ENCODE data around the gene RBPMS2. TPM values are rescaled to one million over a fixed set of nuclear protein-coding genes. Genes with fewer than 3 reads are reported as not detected.
A peak's percentile ranks its signal among the peaks of the same experiment; 100 is the strongest.

Gene RBPMS2
- total and polyA plus RNA-seq, 2 of the 4 experiments (the other 2 are of a cell fraction): 2.8 TPM; not detected in 1

DNA sequence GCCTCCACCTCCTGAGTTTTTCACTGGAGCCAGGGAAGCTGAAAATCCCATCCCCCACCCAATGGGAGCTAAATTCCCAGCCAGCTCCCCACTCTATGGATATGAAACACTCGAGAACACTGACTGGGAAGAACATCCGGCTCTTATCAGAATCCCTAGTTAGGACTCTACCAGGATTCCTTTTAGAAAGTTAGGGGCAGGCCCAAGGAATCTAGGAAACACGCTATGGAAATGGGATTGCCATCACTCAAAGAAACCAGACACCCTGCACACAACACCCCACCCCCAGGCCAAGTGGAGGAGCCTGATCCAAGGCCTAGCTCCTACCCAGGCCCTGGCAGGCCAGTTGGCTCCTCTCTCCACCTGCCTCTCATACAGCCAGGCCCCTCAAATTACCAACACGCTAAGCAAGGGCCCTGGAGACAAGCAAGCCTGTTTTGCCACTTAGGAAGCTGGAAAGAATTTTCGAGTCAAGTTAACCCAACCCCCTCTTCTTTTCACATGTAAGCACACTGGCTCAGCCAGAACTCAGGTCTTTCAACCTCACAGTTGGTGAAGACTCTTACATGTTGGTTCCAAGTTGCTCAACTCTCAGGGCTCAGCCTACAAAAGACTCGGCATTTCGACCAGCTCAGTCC is 75.5 kb downstream of the RBPMS2 start:
- H2AFZ ChIP-seq (replicated peaks; ENCODE audit: low read length, poor library complexity): no peak overlapping the region
- peaks cover 27% of the 10 kb centered on the region for H3K4me1 ChIP-seq (ENCODE audit: control insufficient read depth, insufficient read depth, low read length)
- no TSS peak for BruUV-seq (replicated peaks)
- H4K8ac ChIP-seq (ENCODE audit: low read depth in 2 of 2, low read length in 2 of 2): peak overlapping the region in 1 of 2 experiments; percentile 39; a peak in 1 of 4 replicates
- H3K56ac ChIP-seq (ENCODE audit: extremely low read depth, insufficient read depth, low read length): no peak overlapping the region
- no peak overlapping the region for H2BK15ac ChIP-seq (ENCODE audit: low read depth, low read length)
- H3K23ac ChIP-seq (ENCODE audit: low read depth, low read length): peak overlapping the region; percentile 55
- no peak overlapping the region for H3K18ac ChIP-seq (ENCODE audit: low read depth, low read length)
- peak overlapping the region; percentile 36 for H3K14ac ChIP-seq (replicated peaks; ENCODE audit: low read depth, low read length)
- ChIA-PET CTCF (interaction anchor here (0.5 to 1.5 kb wide), 2 partner anchors 28 to 205 kb away, joined by 4 to 6 read pairs; no protein-coding TSS in a partner anchor), POLR2A (ENCODE audit: unreplicated experiment) (no interaction called here)
- peaks cover 28 to 81% of the 10 kb centered on the region in 2 experiments; a peak in 3 of 4 replicates for H3K79me1 ChIP-seq (ENCODE audit: low read depth in 1 of 2, low read length in 2 of 2)
- whole genome bisulfite sequencing, 2 experiments (ENCODE audit: extremely low coverage in 2 of 2, insufficient read length in 1 of 2): 0% methylated on average over 1 of the region's 7 CpGs; no CpG with 5 or more reads in 1 of the 2 experiments
- TF ChIP-seq BHLHE40 (IDR thresholded peaks at IDR 0.05; ENCODE audit: low read depth, low read length) (no peak), CHD1 (IDR thresholded peaks at IDR 0.05; ENCODE audit: low read depth, low read length) (no peak), FOS (IDR thresholded peaks at IDR 0.05; ENCODE audit: low read depth, low read length) (no peak), POLR2A (IDR thresholded peaks at IDR 0.05; ENCODE audit: low read depth, low read length) (no peak), SMC3 (IDR thresholded peaks at IDR 0.05; ENCODE audit: low read depth, low read length) (no peak), MXI1 (IDR thresholded peaks at IDR 0.05; ENCODE audit: borderline replicate concordance, low read depth, low read length) (no peak), RFX5 (IDR thresholded peaks at IDR 0.05; ENCODE audit: low read depth, low read length) (no peak), MAZ (IDR thresholded peaks at IDR 0.05; ENCODE audit: borderline replicate concordance, low read depth, low read length) (no peak), MAFK (IDR thresholded peaks at IDR 0.05; ENCODE audit: low read depth, low read length) (no peak), CEBPB (IDR thresholded peaks at IDR 0.05; ENCODE audit: low read depth, low read length) (no peak), NFE2L2 (IDR thresholded peaks at IDR 0.05; ENCODE audit: low read depth, low read length) (no peak), RAD21 (IDR thresholded peaks at IDR 0.05; ENCODE audit: low read length) (no peak)
- TF ChIP-seq, protein P1, sequence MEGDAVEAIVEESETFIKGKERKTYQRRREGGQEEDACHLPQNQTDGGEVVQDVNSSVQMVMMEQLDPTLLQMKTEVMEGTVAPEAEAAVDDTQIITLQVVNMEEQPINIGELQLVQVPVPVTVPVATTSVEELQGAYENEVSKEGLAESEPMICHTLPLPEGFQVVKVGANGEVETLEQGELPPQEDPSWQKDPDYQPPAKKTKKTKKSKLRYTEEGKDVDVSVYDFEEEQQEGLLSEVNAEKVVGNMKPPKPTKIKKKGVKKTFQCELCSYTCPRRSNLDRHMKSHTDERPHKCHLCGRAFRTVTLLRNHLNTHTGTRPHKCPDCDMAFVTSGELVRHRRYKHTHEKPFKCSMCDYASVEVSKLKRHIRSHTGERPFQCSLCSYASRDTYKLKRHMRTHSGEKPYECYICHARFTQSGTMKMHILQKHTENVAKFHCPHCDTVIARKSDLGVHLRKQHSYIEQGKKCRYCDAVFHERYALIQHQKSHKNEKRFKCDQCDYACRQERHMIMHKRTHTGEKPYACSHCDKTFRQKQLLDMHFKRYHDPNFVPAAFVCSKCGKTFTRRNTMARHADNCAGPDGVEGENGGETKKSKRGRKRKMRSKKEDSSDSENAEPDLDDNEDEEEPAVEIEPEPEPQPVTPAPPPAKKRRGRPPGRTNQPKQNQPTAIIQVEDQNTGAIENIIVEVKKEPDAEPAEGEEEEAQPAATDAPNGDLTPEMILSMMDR (conservative IDR thresholded peaks at IDR 0.05; ENCODE audit: low read depth, low read length): no peak
- dilution Hi-C loops (cut with HindIII; ENCODE audit: low sequenced_read_pairs, unreplicated experiment): no loop called here
- in situ Hi-C loops (cut with MboI; ENCODE audit: low sequenced_read_pairs): no loop called here
- peak overlapping the region; percentile 65 for H3K4me2 ChIP-seq (ENCODE audit: low read depth, low read length)
- no peak overlapping the region for H2BK120ac ChIP-seq (ENCODE audit: low read depth, low read length)
- no peak overlapping the region for H2BK20ac ChIP-seq (ENCODE audit: low read depth, low read length)
- no peaks in the 10 kb centered on the region for H3K27me3 ChIP-seq (ENCODE audit: control insufficient read depth, insufficient read depth, low read length)
- no peak overlapping the region for H4K5ac ChIP-seq (ENCODE audit: low read depth, low read length)
- H3K4ac ChIP-seq (ENCODE audit: low read depth, low read length): 0 out of 2 replicates have a peak overlapping the region, but pooled peaks have one; percentile 43
- no peak overlapping the region for H3K9ac ChIP-seq (ENCODE audit: low read depth, low read length)
- H2AK5ac ChIP-seq (ENCODE audit: low read depth, low read length): peak overlapping the region; percentile 20
- peak overlapping the region; percentile 30 for H2BK5ac ChIP-seq (ENCODE audit: low read depth, low read length, poor library complexity, severe bottlenecking)
- H3K9me1 ChIP-seq (ENCODE audit: insufficient read depth, low read length): peaks cover 37% of the 10 kb centered on the region
- DNase-seq (peak; percentile 48), ATAC-seq (ENCODE audit: low read depth) (peak; percentile 13)
- peaks cover 71% of the 10 kb centered on the region for H4K20me1 ChIP-seq (ENCODE audit: insufficient read depth, low read length)
- peaks cover 6% of the 10 kb centered on the region; the same call in 1 of the 2 replicates for H3K36me3 ChIP-seq (ENCODE audit: control insufficient read depth, insufficient read depth, low read length)
- no peak overlapping the region for H3K4me3 ChIP-seq (ENCODE audit: insufficient read depth, low read depth, low read length)
- peak overlapping the region; percentile 29 for H2AK9ac ChIP-seq (replicated peaks; ENCODE audit: low read depth, low read length, poor library complexity)
- peak overlapping the region; percentile 42; the same call in 1 of the 2 replicates for H3K27ac ChIP-seq (ENCODE audit: insufficient read depth, low read length)
- H4K91ac ChIP-seq (ENCODE audit: insufficient read depth, low read depth, low read length): no peak overlapping the region
- no peaks in the 10 kb centered on the region for H3K9me3 ChIP-seq (ENCODE audit: control insufficient read depth, insufficient read depth, low read length)
- intact Hi-C loops (cut with micrococcal nuclease): no loop called here

Data from IMR-90 (cell line).